Trophoblast cell (in vitro differentiated cells and primary cell): ENCODE measurements around the gene CNIH3.

Experiments
- DNase-seq, 2 donors: peaks; one replicate each; pipeline ENCODE4 v3.0.0-alpha.2; 2016
- H2AFZ ChIP-seq: 2 replicates; pipeline ENCODE4 v1.6.1; 2013; ENCODE audit warnings: low read length, moderate library complexity, mild to moderate bottlenecking; ENCODE audit not compliant: insufficient read depth, poor library complexity
- H2AK5ac ChIP-seq: 2 replicates; pipeline ENCODE4 v1.6.1; 2013; ENCODE audit warnings: mild to moderate bottlenecking, low read length
- H2BK120ac ChIP-seq: 2 replicates; pipeline ENCODE4 v1.6.1; 2013; ENCODE audit warnings: low read length, mild to moderate bottlenecking, moderate library complexity; ENCODE audit not compliant: insufficient read depth, poor library complexity
- H2BK12ac ChIP-seq: 2 replicates; pipeline ENCODE4 v1.6.1; 2013; ENCODE audit warnings: mild to moderate bottlenecking, low read length, moderate library complexity
- H2BK5ac ChIP-seq: 2 replicates; pipeline ENCODE4 v1.6.1; 2013; ENCODE audit warnings: low read length, low read depth, moderate library complexity, mild to moderate bottlenecking; ENCODE audit not compliant: poor library complexity
- H3K14ac ChIP-seq: 2 replicates; pipeline ENCODE4 v1.6.1; 2013; ENCODE audit warnings: mild to moderate bottlenecking, low read length
- H3K18ac ChIP-seq: 2 replicates; pipeline ENCODE4 v1.6.1; 2013; ENCODE audit warnings: mild to moderate bottlenecking, low read length
- H3K23ac ChIP-seq: 2 replicates; pipeline ENCODE4 v1.6.1; 2013; ENCODE audit warnings: low read length
- H3K27ac ChIP-seq: 2 replicates; pipeline ENCODE4 v1.5.1; 2013; ENCODE audit warnings: low read depth, mild to moderate bottlenecking, inconsistent platforms, low read length, moderate library complexity
- H3K27me3 ChIP-seq: 2 replicates; pipeline ENCODE4 v1.6.1; 2013; ENCODE audit warnings: inconsistent platforms, mild to moderate bottlenecking, low read length, moderate library complexity; ENCODE audit not compliant: insufficient read depth
- H3K36me3 ChIP-seq, 2 experiments: 1 replicate in 1 of 2; 2 replicates in 1 of 2; pipeline ENCODE4 v1.6.1; 2013; ENCODE audit warnings: low read length in 2 of 2, mild to moderate bottlenecking in 2 of 2, moderate library complexity in 1 of 2; ENCODE audit not compliant: insufficient read depth in 2 of 2, control insufficient read depth in 1 of 2
- H3K4ac ChIP-seq: 2 replicates; pipeline ENCODE4 v1.6.1; 2013; ENCODE audit warnings: low read depth, mild to moderate bottlenecking, low read length, moderate library complexity
- H3K4me1 ChIP-seq, 2 experiments: 1 replicate in 1 of 2; 2 replicates in 1 of 2; pipeline ENCODE4 v1.6.1; 2013; ENCODE audit warnings: low read length in 2 of 2, mild to moderate bottlenecking in 2 of 2, moderate library complexity in 1 of 2; ENCODE audit not compliant: insufficient read depth in 2 of 2, control insufficient read depth in 1 of 2
- H3K4me2 ChIP-seq: 2 replicates; pipeline ENCODE4 v1.6.1; 2013; ENCODE audit warnings: inconsistent platforms, mild to moderate bottlenecking, low read length, moderate library complexity
- H3K4me3 ChIP-seq: 2 replicates; pipeline ENCODE4 v1.5.1; 2013; ENCODE audit warnings: mild to moderate bottlenecking, low read depth, low read length, inconsistent platforms
- H3K79me1 ChIP-seq: one replicate; pipeline ENCODE4 v1.6.1; 2013; ENCODE audit warnings: low read length
- H3K79me2 ChIP-seq: 2 replicates; pipeline ENCODE4 v1.6.1; 2013; ENCODE audit warnings: low read length, mild to moderate bottlenecking; ENCODE audit not compliant: control insufficient read depth, insufficient read depth, poor library complexity
- H3K9ac ChIP-seq: 2 replicates; pipeline ENCODE4 v1.6.1; 2013; ENCODE audit warnings: mild to moderate bottlenecking, low read length
- H3K9me3 ChIP-seq: 2 replicates; pipeline ENCODE4 v1.6.1; 2013; ENCODE audit warnings: low read depth, mild to moderate bottlenecking, control low read depth, inconsistent platforms, low read length; ENCODE audit not compliant: insufficient read depth
- H4K12ac ChIP-seq: 2 replicates; pipeline ENCODE4 v1.6.1; 2013; ENCODE audit warnings: low read depth, mild to moderate bottlenecking, low read length, moderate library complexity
- H4K8ac ChIP-seq: 2 replicates; pipeline ENCODE4 v1.6.1; 2013; ENCODE audit warnings: low read depth, mild to moderate bottlenecking, low read length, moderate library complexity
- H4K91ac ChIP-seq: one replicate; pipeline ENCODE4 v1.6.1; 2013; ENCODE audit warnings: low read depth, mild to moderate bottlenecking, low read length, moderate library complexity
- WGBS: extraction: QIAGEN DNeasy Blood & Tissue Kit; methylation state at CpG from one replicate; pipeline ENCODE4 v1.1.7; 2013; ENCODE audit warnings: missing lambda C conversion rate; ENCODE audit not compliant: insufficient read length, insufficient coverage; ENCODE audit errors: extremely low coverage; 5-methylcytosine and 5-hydroxymethylcytosine counted together

CNIH3 gene

GRCh38 chr1:224666913-224667312, 50.8 kb downstream of the CNIH3 start:
- Histone ChIP-seq H2BK120ac (no peak overlapping the region), H3K36me3 (no peaks in the 10 kb centered on the region), H3K27ac (no peak overlapping the region), H2BK12ac (no peak overlapping the region), H4K91ac (no peak overlapping the region), H2BK5ac (no peak overlapping the region), H2AK5ac (no peak overlapping the region), H3K79me1 (no peaks in the 10 kb centered on the region), H2AFZ (no peak overlapping the region), H3K4me3 (no peak overlapping the region), H3K4ac (no peak overlapping the region), H3K18ac (no peak overlapping the region), H4K12ac (no peak overlapping the region), H3K4me1 (no peaks in the 10 kb centered on the region), H4K8ac (no peak overlapping the region), H3K27me3 (no peaks in the 10 kb centered on the region), H3K4me2 (no peak overlapping the region), H3K23ac (no peak overlapping the region), H3K9me3 (no peaks in the 10 kb centered on the region), H3K14ac (no peak overlapping the region), H3K79me2 (no peaks in the 10 kb centered on the region), H3K9ac (no peak overlapping the region)
- no CpG with 5 or more reads among the region's 2 CpGs for whole genome bisulfite sequencing
- no peak for DNase-seq

GRCh38 chr1:224668984-224669383, 52.9 kb downstream of the CNIH3 start:
- Histone ChIP-seq H2BK120ac (no peak overlapping the region), H3K4me1 (no peaks in the 10 kb centered on the region), H3K4me3 (no peak overlapping the region), H3K4me2 (no peak overlapping the region), H3K9ac (no peak overlapping the region), H4K91ac (no peak overlapping the region), H3K23ac (no peak overlapping the region), H3K4ac (no peak overlapping the region), H3K36me3 (no peaks in the 10 kb centered on the region), H2AFZ (no peak overlapping the region), H3K27me3 (no peaks in the 10 kb centered on the region), H3K79me1 (no peaks in the 10 kb centered on the region), H2AK5ac (no peak overlapping the region), H3K79me2 (no peaks in the 10 kb centered on the region), H3K18ac (no peak overlapping the region), H2BK12ac (no peak overlapping the region), H4K12ac (no peak overlapping the region), H3K14ac (no peak overlapping the region), H2BK5ac (no peak overlapping the region), H4K8ac (no peak overlapping the region), H3K9me3 (no peaks in the 10 kb centered on the region), H3K27ac (no peak overlapping the region)
- no CpG with 5 or more reads among the region's 3 CpGs for WGBS
- DNase-seq, result no peak

- Histone ChIP-seq H3K79me2 (no peaks in the 10 kb centered on the region), H3K36me3 (no peaks in the 10 kb centered on the region), H4K8ac (no peak overlapping the region), H2AFZ (no peak overlapping the region), H3K23ac (no peak overlapping the region), H2BK5ac (no peak overlapping the region), H3K18ac (no peak overlapping the region), H3K4me2 (no peak overlapping the region), H3K14ac (no peak overlapping the region), H3K79me1 (no peaks in the 10 kb centered on the region), H3K9ac (no peak overlapping the region), H3K27ac (no peak overlapping the region), H3K9me3 (no peaks in the 10 kb centered on the region), H3K27me3 (no peaks in the 10 kb centered on the region), H2AK5ac (no peak overlapping the region), H3K4ac (no peak overlapping the region), H3K4me1 (no peaks in the 10 kb centered on the region), H3K4me3 (no peak overlapping the region), H4K12ac (no peak overlapping the region), H4K91ac (no peak overlapping the region), H2BK12ac (no peak overlapping the region), H2BK120ac (no peak overlapping the region)
- no CpG with 5 or more reads among the region's 3 CpGs for WGBS
- no peak for DNase-seq
Measured at GRCh38 chr1:224669403-224669802, 53.3 kb downstream of the CNIH3 start.

- no peak overlapping the region for H3K14ac ChIP-seq
Measured at GRCh38 chr1:224670506-224670905, 54.4 kb downstream of the CNIH3 start.

More at GRCh38 chr1:224670506-224670905, 54.4 kb downstream of the CNIH3 start:
- Histone ChIP-seq H3K36me3 (no peaks in the 10 kb centered on the region), H2AK5ac (no peak overlapping the region), H4K8ac (no peak overlapping the region), H4K12ac (no peak overlapping the region), H2AFZ (no peak overlapping the region), H3K4me2 (no peak overlapping the region), H3K9ac (no peak overlapping the region), H3K9me3 (no peaks in the 10 kb centered on the region), H3K79me2 (no peaks in the 10 kb centered on the region), H2BK5ac (no peak overlapping the region), H3K4ac (no peak overlapping the region), H3K18ac (no peak overlapping the region), H3K27ac (no peak overlapping the region), H2BK12ac (no peak overlapping the region), H4K91ac (no peak overlapping the region), H3K27me3 (no peaks in the 10 kb centered on the region), H2BK120ac (no peak overlapping the region), H3K79me1 (no peaks in the 10 kb centered on the region), H3K4me3 (no peak overlapping the region), H3K23ac (no peak overlapping the region), H3K4me1 (no peaks in the 10 kb centered on the region)
- WGBS, result no CpG with 5 or more reads among the region's 1 CpG
- DNase-seq, result no peak
